ENCODE data around the gene PVRIG.
"Not testable (repeated sequence)": the region's sequence is repeated elsewhere in the genome, so short reads cannot be mapped to it uniquely, and the experiment has no call there.

DNA sequence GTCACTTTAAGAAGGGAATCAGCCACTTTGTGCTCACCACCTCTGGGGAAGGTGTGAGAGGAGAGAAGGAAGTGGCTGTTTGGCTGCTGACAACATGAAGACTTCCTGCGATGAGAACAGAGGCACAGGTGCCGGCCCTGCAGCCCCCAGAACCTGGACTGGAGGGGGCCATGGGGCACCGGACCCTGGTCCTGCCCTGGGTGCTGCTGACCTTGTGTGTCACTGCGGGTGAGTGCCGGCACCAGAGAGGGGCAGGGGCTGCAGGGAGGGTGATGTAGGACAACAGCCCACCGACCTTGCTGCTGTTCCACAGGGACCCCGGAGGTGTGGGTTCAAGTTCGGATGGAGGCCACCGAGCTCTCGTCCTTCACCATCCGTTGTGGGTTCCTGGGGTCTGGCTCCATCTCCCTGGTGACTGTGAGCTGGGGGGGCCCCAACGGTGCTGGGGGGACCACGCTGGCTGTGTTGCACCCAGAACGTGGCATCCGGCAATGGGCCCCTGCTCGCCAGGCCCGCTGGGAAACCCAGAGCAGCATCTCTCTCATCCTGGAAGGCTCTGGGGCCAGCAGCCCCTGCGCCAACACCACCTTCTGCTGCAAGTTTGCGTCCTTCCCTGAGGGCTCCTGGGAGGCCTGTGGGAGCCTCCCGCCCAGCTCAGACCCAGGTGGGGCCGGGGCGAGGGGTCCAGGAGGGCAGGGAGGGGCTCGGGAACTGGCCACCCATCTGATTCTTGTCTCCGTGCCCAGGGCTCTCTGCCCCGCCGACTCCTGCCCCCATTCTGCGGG, at the start of gene PVRIG:
- TF ChIP-seq, protein P1, sequence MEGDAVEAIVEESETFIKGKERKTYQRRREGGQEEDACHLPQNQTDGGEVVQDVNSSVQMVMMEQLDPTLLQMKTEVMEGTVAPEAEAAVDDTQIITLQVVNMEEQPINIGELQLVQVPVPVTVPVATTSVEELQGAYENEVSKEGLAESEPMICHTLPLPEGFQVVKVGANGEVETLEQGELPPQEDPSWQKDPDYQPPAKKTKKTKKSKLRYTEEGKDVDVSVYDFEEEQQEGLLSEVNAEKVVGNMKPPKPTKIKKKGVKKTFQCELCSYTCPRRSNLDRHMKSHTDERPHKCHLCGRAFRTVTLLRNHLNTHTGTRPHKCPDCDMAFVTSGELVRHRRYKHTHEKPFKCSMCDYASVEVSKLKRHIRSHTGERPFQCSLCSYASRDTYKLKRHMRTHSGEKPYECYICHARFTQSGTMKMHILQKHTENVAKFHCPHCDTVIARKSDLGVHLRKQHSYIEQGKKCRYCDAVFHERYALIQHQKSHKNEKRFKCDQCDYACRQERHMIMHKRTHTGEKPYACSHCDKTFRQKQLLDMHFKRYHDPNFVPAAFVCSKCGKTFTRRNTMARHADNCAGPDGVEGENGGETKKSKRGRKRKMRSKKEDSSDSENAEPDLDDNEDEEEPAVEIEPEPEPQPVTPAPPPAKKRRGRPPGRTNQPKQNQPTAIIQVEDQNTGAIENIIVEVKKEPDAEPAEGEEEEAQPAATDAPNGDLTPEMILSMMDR (conservative IDR thresholded peaks at IDR 0.05; ENCODE audit: low read length) = not testable (repeated sequence)
- not testable (repeated sequence) for TF ChIP-seq EZH2phosphoT487 (IDR thresholded peaks at IDR 0.05; ENCODE audit: borderline replicate concordance)

Measured in Loucy (cell line).